ENCODE results near the gene ITM2B. TPM values are rescaled to one million over a fixed set of nuclear protein-coding genes. Genes with fewer than 3 reads are reported as not detected.

Gene ITM2B
- total and polyA plus RNA-seq, 2 experiments from 2014 or later, result 139 to 318 TPM

DNA sequence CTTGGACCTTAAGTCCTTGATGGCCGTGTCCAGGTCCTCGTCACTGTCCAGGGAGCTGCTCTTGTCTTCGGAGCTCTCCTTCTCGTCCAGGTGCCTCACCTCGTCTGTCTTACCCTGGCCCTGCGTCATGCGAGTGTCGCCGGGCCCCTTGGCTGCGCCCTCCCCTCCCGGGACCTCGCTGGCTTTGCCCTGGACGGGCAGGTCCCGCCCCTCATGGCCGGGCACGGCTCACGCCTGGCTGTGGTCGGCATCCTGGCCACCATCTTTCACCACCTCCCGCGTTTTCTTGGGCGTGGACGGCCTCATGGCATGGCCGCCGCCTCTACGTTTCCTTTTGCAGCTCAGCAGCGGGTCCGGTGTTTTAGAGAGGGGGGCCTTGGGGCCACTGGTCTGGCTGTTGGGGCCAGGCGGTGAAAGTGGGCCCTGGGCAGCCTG lies 85.4 kb downstream of the ITM2B start (continued):
- TF ChIP-seq, protein P1, sequence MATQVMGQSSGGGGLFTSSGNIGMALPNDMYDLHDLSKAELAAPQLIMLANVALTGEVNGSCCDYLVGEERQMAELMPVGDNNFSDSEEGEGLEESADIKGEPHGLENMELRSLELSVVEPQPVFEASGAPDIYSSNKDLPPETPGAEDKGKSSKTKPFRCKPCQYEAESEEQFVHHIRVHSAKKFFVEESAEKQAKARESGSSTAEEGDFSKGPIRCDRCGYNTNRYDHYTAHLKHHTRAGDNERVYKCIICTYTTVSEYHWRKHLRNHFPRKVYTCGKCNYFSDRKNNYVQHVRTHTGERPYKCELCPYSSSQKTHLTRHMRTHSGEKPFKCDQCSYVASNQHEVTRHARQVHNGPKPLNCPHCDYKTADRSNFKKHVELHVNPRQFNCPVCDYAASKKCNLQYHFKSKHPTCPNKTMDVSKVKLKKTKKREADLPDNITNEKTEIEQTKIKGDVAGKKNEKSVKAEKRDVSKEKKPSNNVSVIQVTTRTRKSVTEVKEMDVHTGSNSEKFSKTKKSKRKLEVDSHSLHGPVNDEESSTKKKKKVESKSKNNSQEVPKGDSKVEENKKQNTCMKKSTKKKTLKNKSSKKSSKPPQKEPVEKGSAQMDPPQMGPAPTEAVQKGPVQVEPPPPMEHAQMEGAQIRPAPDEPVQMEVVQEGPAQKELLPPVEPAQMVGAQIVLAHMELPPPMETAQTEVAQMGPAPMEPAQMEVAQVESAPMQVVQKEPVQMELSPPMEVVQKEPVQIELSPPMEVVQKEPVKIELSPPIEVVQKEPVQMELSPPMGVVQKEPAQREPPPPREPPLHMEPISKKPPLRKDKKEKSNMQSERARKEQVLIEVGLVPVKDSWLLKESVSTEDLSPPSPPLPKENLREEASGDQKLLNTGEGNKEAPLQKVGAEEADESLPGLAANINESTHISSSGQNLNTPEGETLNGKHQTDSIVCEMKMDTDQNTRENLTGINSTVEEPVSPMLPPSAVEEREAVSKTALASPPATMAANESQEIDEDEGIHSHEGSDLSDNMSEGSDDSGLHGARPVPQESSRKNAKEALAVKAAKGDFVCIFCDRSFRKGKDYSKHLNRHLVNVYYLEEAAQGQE (IDR thresholded peaks at IDR 0.05; ENCODE audit: unreplicated experiment), result no peak
- no peak for TF ChIP-seq POLR2AphosphoS5 (IDR thresholded peaks at IDR 0.05; ENCODE audit: low read depth)
- TF ChIP-seq ZNF114 (CRISPR knock-in tag; IDR thresholded peaks at IDR 0.05), result no peak
- no peak for TF ChIP-seq NANOG (IDR thresholded peaks at IDR 0.05; ENCODE audit: borderline replicate concordance)
- no peak for TF ChIP-seq CREB1 (CRISPR knock-in tag; IDR thresholded peaks at IDR 0.05; ENCODE audit: low read depth)
- no peak for TF ChIP-seq STAT1 (IDR thresholded peaks at IDR 0.05; ENCODE audit: unreplicated experiment)
- TF ChIP-seq EZH2phosphoT487 (IDR thresholded peaks at IDR 0.05; ENCODE audit: unreplicated experiment), result no peak
- TF ChIP-seq ZNF331 (CRISPR knock-in tag; IDR thresholded peaks at IDR 0.05; ENCODE audit: low read depth), result no peak
- TF ChIP-seq, protein P2, sequence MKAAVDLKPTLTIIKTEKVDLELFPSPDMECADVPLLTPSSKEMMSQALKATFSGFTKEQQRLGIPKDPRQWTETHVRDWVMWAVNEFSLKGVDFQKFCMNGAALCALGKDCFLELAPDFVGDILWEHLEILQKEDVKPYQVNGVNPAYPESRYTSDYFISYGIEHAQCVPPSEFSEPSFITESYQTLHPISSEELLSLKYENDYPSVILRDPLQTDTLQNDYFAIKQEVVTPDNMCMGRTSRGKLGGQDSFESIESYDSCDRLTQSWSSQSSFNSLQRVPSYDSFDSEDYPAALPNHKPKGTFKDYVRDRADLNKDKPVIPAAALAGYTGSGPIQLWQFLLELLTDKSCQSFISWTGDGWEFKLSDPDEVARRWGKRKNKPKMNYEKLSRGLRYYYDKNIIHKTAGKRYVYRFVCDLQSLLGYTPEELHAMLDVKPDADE (IDR thresholded peaks at IDR 0.05), result no peak

DNA sequence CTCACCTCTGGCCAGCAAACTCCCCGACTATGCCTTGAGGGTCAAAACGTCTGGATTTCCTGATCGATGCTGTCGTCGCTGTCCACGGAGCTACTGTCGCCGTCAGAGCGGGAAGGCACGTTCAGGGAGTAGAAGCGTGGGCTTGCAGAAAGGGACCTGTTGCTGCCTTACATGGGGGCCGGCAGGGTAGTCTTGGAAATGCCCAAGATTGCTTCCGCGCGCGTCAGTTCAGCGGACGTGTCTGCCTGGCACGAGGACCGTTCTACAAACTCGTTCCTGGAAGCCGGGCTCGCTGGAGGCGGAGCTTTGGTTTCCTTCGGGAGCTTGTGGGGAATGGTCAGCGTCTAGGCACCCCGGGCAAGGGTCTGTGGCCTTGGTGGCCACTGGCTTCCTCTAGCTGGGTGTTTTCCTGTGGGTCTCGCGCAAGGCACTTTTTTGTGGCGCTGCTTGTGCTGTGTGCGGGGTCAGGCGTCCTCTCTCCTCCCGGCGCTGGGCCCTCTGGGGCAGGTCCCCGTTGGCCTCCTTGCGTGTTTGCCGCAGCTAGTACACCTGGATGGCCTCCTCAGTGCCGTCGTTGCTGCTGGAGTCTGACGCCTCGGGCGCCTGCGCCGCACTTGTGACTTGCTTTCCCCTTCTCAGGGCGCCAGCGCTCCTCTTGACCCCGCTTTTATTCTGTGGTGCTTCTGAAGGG lies 86.0 kb downstream of the ITM2B start:
- Mint-ChIP-seq H3K9me3 (peaks cover 28% of the 10 kb centered on the region), H3K4me1 (no peaks in the 10 kb centered on the region; the same call in 2 of the 3 replicates), H3K27ac (no peak overlapping the region), H3K36me3 (ENCODE audit: low read depth) (peaks cover 29% of the 10 kb centered on the region), H3K27me3 (ENCODE audit: insufficient read depth, low read depth, poor library complexity) (no peaks in the 10 kb centered on the region), H3K4me3 (no peak overlapping the region)
- H3K4me2 ChIP-seq, result no peak overlapping the region
- no peak overlapping the region for H3K27ac ChIP-seq (ENCODE audit: low read depth)
- no peak overlapping the region for H2AFZ ChIP-seq
- H3K9me2 ChIP-seq (ENCODE audit: insufficient read depth), result no peaks in the 10 kb centered on the region
- peaks cover 11% of the 10 kb centered on the region; the same call in 1 of the 2 replicates for H3K79me2 ChIP-seq (replicated peaks; ENCODE audit: insufficient read depth)
- H3K4me1 ChIP-seq (ENCODE audit: insufficient read depth), result no peaks in the 10 kb centered on the region
- H3K36me3 ChIP-seq (ENCODE audit: insufficient read depth), result peaks cover 6% of the 10 kb centered on the region; the same call in 1 of the 2 replicates
- no peak overlapping the region for H3K4me3 ChIP-seq
- no peaks in the 10 kb centered on the region for H3F3A ChIP-seq (replicated peaks; ENCODE audit: low read depth)
- no peak for DNase-seq (ENCODE audit: low spot score)
- no peak for ATAC-seq
- no peaks in the 10 kb centered on the region for H4K20me1 ChIP-seq (replicated peaks; ENCODE audit: insufficient read depth)
- H3K27me3 ChIP-seq (ENCODE audit: insufficient read depth), result no peaks in the 10 kb centered on the region
- no peak for TF ChIP-seq ZNF114 (CRISPR knock-in tag; IDR thresholded peaks at IDR 0.05)
- TF ChIP-seq EZH2 (IDR thresholded peaks at IDR 0.05; ENCODE audit: low read depth, unreplicated experiment), result no peak
- no peak for TF ChIP-seq POLR2AphosphoS5 (IDR thresholded peaks at IDR 0.05; ENCODE audit: low read depth)
- TF ChIP-seq, protein P3, sequence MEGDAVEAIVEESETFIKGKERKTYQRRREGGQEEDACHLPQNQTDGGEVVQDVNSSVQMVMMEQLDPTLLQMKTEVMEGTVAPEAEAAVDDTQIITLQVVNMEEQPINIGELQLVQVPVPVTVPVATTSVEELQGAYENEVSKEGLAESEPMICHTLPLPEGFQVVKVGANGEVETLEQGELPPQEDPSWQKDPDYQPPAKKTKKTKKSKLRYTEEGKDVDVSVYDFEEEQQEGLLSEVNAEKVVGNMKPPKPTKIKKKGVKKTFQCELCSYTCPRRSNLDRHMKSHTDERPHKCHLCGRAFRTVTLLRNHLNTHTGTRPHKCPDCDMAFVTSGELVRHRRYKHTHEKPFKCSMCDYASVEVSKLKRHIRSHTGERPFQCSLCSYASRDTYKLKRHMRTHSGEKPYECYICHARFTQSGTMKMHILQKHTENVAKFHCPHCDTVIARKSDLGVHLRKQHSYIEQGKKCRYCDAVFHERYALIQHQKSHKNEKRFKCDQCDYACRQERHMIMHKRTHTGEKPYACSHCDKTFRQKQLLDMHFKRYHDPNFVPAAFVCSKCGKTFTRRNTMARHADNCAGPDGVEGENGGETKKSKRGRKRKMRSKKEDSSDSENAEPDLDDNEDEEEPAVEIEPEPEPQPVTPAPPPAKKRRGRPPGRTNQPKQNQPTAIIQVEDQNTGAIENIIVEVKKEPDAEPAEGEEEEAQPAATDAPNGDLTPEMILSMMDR (conservative IDR thresholded peaks at IDR 0.05; ENCODE audit: low read depth in 2 of 2), result no peak
- TF ChIP-seq NANOG (IDR thresholded peaks at IDR 0.05; ENCODE audit: borderline replicate concordance), result no peak
- TF ChIP-seq, protein P4, sequence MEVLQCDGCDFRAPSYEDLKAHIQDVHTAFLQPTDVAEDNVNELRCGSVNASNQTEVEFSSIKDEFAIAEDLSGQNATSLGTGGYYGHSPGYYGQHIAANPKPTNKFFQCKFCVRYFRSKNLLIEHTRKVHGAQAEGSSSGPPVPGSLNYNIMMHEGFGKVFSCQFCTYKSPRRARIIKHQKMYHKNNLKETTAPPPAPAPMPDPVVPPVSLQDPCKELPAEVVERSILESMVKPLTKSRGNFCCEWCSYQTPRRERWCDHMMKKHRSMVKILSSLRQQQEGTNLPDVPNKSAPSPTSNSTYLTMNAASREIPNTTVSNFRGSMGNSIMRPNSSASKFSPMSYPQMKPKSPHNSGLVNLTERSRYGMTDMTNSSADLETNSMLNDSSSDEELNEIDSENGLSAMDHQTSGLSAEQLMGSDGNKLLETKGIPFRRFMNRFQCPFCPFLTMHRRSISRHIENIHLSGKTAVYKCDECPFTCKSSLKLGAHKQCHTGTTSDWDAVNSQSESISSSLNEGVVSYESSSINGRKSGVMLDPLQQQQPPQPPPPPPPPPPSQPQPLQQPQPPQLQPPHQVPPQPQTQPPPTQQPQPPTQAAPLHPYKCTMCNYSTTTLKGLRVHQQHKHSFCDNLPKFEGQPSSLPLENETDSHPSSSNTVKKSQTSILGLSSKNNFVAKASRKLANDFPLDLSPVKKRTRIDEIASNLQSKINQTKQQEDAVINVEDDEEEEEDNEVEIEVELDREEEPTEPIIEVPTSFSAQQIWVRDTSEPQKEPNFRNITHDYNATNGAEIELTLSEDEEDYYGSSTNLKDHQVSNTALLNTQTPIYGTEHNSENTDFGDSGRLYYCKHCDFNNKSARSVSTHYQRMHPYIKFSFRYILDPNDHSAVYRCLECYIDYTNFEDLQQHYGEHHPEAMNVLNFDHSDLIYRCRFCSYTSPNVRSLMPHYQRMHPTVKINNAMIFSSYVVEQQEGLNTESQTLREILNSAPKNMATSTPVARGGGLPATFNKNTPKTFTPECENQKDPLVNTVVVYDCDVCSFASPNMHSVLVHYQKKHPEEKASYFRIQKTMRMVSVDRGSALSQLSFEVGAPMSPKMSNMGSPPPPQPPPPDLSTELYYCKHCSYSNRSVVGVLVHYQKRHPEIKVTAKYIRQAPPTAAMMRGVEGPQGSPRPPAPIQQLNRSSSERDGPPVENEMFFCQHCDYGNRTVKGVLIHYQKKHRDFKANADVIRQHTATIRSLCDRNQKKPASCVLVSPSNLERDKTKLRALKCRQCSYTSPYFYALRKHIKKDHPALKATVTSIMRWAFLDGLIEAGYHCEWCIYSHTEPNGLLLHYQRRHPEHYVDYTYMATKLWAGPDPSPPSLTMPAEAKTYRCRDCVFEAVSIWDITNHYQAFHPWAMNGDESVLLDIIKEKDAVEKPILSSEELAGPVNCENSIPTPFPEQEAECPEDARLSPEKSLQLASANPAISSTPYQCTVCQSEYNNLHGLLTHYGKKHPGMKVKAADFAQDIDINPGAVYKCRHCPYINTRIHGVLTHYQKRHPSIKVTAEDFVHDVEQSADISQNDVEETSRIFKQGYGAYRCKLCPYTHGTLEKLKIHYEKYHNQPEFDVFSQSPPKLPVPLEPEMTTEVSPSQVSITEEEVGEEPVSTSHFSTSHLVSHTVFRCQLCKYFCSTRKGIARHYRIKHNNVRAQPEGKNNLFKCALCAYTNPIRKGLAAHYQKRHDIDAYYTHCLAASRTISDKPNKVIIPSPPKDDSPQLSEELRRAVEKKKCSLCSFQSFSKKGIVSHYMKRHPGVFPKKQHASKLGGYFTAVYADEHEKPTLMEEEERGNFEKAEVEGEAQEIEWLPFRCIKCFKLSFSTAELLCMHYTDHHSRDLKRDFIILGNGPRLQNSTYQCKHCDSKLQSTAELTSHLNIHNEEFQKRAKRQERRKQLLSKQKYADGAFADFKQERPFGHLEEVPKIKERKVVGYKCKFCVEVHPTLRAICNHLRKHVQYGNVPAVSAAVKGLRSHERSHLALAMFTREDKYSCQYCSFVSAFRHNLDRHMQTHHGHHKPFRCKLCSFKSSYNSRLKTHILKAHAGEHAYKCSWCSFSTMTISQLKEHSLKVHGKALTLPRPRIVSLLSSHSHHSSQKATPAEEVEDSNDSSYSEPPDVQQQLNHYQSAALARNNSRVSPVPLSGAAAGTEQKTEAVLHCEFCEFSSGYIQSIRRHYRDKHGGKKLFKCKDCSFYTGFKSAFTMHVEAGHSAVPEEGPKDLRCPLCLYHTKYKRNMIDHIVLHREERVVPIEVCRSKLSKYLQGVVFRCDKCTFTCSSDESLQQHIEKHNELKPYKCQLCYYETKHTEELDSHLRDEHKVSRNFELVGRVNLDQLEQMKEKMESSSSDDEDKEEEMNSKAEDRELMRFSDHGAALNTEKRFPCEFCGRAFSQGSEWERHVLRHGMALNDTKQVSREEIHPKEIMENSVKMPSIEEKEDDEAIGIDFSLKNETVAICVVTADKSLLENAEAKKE (CRISPR knock-in tag; IDR thresholded peaks at IDR 0.05), result no peak
- no peak for TF ChIP-seq STAT1 (IDR thresholded peaks at IDR 0.05; ENCODE audit: unreplicated experiment)

Data from GM23338 (cell line).